ENCODE measurements around the gene PDS5B.

The PDS5B gene

GRCh38 chr13:32592082-32592481, 5.8 kb downstream of the PDS5B start:
- H3K4me1 ChIP-seq (ENCODE audit: control insufficient read depth in 1 of 2, insufficient read depth in 1 of 2, low read depth in 1 of 2, low read length in 1 of 2): peaks cover 12 to 13% of the 10 kb centered on the region in 2 experiments
- no peaks in the 10 kb centered on the region for H3K27me3 ChIP-seq
- H3K4me3 ChIP-seq (ENCODE audit: low read depth in 1 of 2, low read length in 1 of 2): no peak overlapping the region
- H3K36me3 ChIP-seq: no peaks in the 10 kb centered on the region
- no peaks in the 10 kb centered on the region for H3K9me3 ChIP-seq
- no peak for TF ChIP-seq CTCF (IDR thresholded peaks at IDR 0.05)
- no peak overlapping the region for H3K27ac ChIP-seq

- Histone ChIP-seq H3K27me3 (no peaks in the 10 kb centered on the region), H3K4me3 (ENCODE audit: low read depth in 1 of 2, low read length in 1 of 2) (no peak overlapping the region), H3K9me3 (no peaks in the 10 kb centered on the region), H3K36me3 (no peaks in the 10 kb centered on the region), H3K4me1 (ENCODE audit: control insufficient read depth in 1 of 2, insufficient read depth in 1 of 2, low read depth in 1 of 2, low read length in 1 of 2) (no peaks in the 10 kb centered on the region), H3K27ac (no peak overlapping the region)
- no peak for TF ChIP-seq CTCF (IDR thresholded peaks at IDR 0.05)
Observed at GRCh38 chr13:32594157-32594738, 8.0 kb downstream of the PDS5B start.

GRCh38 chr13:32595306-32595705, 9.1 kb downstream of the PDS5B start:
- no peaks in the 10 kb centered on the region for H3K4me1 ChIP-seq (ENCODE audit: control insufficient read depth in 1 of 2, insufficient read depth in 1 of 2, low read depth in 1 of 2, low read length in 1 of 2)
- H3K9me3 ChIP-seq: no peaks in the 10 kb centered on the region
- H3K4me3 ChIP-seq (ENCODE audit: low read depth in 1 of 2, low read length in 1 of 2): no peak overlapping the region
- H3K27me3 ChIP-seq: no peaks in the 10 kb centered on the region
- no peaks in the 10 kb centered on the region for H3K36me3 ChIP-seq
- no peak overlapping the region for H3K27ac ChIP-seq
- TF ChIP-seq CTCF (IDR thresholded peaks at IDR 0.05): no peak

DNA sequence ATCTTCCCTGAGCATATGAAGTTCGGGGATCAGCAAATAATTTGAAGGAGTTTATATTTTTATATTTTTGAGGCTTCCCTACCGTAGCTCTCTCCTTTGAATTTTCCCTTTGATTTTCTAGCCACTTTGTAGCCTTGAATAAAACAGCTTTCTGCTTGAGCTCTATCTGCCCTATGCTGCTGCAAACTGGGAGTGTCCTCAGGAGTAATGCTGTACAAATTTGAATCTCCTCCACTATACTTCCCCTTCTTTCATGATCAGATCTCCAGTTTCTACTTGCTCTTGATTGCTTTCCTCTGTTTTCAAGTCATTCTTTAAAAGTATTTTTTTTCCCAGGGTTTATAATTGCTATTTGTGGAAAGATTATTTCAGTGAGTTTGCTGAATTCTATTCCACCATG, 14.6 kb downstream of the PDS5B start:
- no peak overlapping the region for H3K27ac ChIP-seq
- H3K36me3 ChIP-seq: no peaks in the 10 kb centered on the region
- no peak for TF ChIP-seq CTCF (IDR thresholded peaks at IDR 0.05)
- H3K9me3 ChIP-seq: no peaks in the 10 kb centered on the region
- H3K4me3 ChIP-seq (ENCODE audit: low read depth in 1 of 2, low read length in 1 of 2): no peak overlapping the region
- peaks cover 0 to 6% of the 10 kb centered on the region in 2 experiments for H3K4me1 ChIP-seq (ENCODE audit: control insufficient read depth in 1 of 2, insufficient read depth in 1 of 2, low read depth in 1 of 2, low read length in 1 of 2)
- no peaks in the 10 kb centered on the region for H3K27me3 ChIP-seq

GRCh38 chr13:32609428-32609827, 23.2 kb downstream of the PDS5B start:
- TF ChIP-seq CTCF (IDR thresholded peaks at IDR 0.05): no peak
- H3K4me1 ChIP-seq (ENCODE audit: control insufficient read depth in 1 of 2, insufficient read depth in 1 of 2, low read depth in 1 of 2, low read length in 1 of 2): no peaks in the 10 kb centered on the region

DNA sequence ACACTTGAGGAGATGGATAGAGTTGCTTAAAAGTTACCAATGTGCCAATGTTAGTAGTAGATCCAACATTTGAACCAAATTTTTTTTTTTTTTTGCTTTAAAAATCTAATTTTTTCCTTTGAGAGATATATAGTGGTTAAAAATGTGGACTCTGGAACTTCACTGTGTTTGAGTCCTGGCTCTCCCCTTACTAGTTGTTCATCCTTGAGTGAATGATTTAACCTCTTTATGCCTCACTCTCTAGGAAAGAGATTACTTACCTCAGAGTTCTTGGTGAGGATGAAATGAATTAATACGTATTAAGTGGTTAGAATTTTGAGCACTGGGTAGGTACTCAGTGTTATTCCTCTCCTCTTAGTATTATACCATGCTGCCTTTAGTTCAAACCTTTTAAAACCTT, 24.3 kb downstream of the PDS5B start:
- no peak overlapping the region for H3K27ac ChIP-seq
- no peak for TF ChIP-seq CTCF (IDR thresholded peaks at IDR 0.05)
- no peaks in the 10 kb centered on the region for H3K36me3 ChIP-seq
- no peak overlapping the region for H3K4me3 ChIP-seq (ENCODE audit: low read depth in 1 of 2, low read length in 1 of 2)
- no peaks in the 10 kb centered on the region for H3K27me3 ChIP-seq
- no peaks in the 10 kb centered on the region for H3K4me1 ChIP-seq (ENCODE audit: control insufficient read depth in 1 of 2, insufficient read depth in 1 of 2, low read depth in 1 of 2, low read length in 1 of 2)
- no peaks in the 10 kb centered on the region for H3K9me3 ChIP-seq

More at GRCh38 chr13:32609428-32609827, 23.2 kb downstream of the PDS5B start:
- Histone ChIP-seq H3K36me3 (no peaks in the 10 kb centered on the region), H3K4me3 (ENCODE audit: low read depth in 1 of 2, low read length in 1 of 2) (no peak overlapping the region), H3K9me3 (no peaks in the 10 kb centered on the region), H3K27ac (no peak overlapping the region), H3K27me3 (no peaks in the 10 kb centered on the region)

Measured in neutrophil (primary cell).